Measurements from ENCODE around the gene SNX32.

DNA sequence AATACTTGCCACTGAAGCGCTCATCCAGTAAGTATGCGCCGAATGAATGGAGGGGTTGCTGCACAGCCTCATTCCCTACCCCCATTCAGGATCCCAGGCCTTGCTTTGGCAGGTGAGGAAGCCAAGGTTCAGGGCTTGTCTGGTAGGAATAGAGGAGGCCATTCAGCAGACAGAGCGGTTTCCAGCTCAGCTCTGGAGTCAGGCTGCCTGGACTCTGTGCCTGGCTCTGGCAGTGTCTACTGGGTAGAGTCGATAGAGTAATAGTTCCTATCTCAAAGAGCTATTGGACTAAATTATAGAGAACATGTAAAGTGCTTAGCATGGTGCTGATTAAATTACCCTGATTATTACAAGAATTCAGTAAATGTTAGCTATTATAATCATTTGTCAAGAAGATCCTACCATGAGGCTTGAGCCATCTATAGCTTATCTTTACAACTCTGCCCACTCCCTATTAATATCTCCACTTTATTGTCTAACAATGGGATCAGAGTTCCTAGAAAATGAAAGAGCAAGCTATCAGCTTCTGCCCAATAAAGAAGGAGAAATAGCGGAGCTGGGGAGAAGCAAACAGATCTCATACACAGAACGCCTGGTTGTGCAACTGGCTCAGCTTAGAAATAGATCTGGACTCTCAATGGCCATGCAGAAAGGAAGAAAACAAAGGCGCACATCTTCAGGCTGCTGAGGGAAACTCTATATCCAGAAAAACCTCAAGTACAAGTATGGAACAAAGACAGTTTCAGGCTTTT is 6.6 kb upstream of the SNX32 start:
- TF ChIP-seq ZSCAN25 (CRISPR knock-in tag; IDR thresholded peaks at IDR 0.05) (no peak), ZNF607 (CRISPR knock-in tag; IDR thresholded peaks at IDR 0.05; ENCODE audit: borderline replicate concordance) (no peak), MZF1 (CRISPR knock-in tag; IDR thresholded peaks at IDR 0.05; ENCODE audit: borderline replicate concordance) (no peak), SNAPC2 (CRISPR knock-in tag; IDR thresholded peaks at IDR 0.05) (no peak), ZBTB7A (CRISPR knock-in tag; IDR thresholded peaks at IDR 0.05) (no peak), ZNF709 (CRISPR knock-in tag; IDR thresholded peaks at IDR 0.05) (no peak), ETV6 (CRISPR knock-in tag; conservative IDR thresholded peaks at IDR 0.05) (no peak), CBX5 (CRISPR knock-in tag; IDR thresholded peaks at IDR 0.05; ENCODE audit: borderline replicate concordance) (no peak)
- TF ChIP-seq, protein P1, sequence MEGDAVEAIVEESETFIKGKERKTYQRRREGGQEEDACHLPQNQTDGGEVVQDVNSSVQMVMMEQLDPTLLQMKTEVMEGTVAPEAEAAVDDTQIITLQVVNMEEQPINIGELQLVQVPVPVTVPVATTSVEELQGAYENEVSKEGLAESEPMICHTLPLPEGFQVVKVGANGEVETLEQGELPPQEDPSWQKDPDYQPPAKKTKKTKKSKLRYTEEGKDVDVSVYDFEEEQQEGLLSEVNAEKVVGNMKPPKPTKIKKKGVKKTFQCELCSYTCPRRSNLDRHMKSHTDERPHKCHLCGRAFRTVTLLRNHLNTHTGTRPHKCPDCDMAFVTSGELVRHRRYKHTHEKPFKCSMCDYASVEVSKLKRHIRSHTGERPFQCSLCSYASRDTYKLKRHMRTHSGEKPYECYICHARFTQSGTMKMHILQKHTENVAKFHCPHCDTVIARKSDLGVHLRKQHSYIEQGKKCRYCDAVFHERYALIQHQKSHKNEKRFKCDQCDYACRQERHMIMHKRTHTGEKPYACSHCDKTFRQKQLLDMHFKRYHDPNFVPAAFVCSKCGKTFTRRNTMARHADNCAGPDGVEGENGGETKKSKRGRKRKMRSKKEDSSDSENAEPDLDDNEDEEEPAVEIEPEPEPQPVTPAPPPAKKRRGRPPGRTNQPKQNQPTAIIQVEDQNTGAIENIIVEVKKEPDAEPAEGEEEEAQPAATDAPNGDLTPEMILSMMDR (CRISPR knock-in tag; IDR thresholded peaks at IDR 0.05): no peak
- TF ChIP-seq, protein P2, sequence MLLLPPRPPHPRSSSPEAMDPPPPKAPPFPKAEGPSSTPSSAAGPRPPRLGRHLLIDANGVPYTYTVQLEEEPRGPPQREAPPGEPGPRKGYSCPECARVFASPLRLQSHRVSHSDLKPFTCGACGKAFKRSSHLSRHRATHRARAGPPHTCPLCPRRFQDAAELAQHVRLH (CRISPR knock-in tag; IDR thresholded peaks at IDR 0.05; ENCODE audit: borderline replicate concordance, low read depth): no peak
- TF ChIP-seq, protein P3, sequence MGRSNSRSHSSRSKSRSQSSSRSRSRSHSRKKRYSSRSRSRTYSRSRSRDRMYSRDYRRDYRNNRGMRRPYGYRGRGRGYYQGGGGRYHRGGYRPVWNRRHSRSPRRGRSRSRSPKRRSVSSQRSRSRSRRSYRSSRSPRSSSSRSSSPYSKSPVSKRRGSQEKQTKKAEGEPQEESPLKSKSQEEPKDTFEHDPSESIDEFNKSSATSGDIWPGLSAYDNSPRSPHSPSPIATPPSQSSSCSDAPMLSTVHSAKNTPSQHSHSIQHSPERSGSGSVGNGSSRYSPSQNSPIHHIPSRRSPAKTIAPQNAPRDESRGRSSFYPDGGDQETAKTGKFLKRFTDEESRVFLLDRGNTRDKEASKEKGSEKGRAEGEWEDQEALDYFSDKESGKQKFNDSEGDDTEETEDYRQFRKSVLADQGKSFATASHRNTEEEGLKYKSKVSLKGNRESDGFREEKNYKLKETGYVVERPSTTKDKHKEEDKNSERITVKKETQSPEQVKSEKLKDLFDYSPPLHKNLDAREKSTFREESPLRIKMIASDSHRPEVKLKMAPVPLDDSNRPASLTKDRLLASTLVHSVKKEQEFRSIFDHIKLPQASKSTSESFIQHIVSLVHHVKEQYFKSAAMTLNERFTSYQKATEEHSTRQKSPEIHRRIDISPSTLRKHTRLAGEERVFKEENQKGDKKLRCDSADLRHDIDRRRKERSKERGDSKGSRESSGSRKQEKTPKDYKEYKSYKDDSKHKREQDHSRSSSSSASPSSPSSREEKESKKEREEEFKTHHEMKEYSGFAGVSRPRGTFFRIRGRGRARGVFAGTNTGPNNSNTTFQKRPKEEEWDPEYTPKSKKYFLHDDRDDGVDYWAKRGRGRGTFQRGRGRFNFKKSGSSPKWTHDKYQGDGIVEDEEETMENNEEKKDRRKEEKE (IDR thresholded peaks at IDR 0.05): no peak
